NCI-H2171 (cell line): ENCODE measurements around the gene AP2S1.
"Not testable (repeated sequence)": the region's sequence is repeated elsewhere in the genome, so short reads cannot be mapped to it uniquely, and the experiment has no call there.

ENCODE experiments used
- DNase-seq: peaks from one replicate; lab custom pipeline; 2025; lab: John Stamatoyannopoulos, UW

Gene AP2S1

GRCh38 chr19:46867170-46867569, 16.5 kb upstream of the AP2S1 start:
- no peak for DNase-seq

GRCh38 chr19:46866407-46867136, 15.9 kb upstream of the AP2S1 start:
- DNase-seq: no peak

DNA sequence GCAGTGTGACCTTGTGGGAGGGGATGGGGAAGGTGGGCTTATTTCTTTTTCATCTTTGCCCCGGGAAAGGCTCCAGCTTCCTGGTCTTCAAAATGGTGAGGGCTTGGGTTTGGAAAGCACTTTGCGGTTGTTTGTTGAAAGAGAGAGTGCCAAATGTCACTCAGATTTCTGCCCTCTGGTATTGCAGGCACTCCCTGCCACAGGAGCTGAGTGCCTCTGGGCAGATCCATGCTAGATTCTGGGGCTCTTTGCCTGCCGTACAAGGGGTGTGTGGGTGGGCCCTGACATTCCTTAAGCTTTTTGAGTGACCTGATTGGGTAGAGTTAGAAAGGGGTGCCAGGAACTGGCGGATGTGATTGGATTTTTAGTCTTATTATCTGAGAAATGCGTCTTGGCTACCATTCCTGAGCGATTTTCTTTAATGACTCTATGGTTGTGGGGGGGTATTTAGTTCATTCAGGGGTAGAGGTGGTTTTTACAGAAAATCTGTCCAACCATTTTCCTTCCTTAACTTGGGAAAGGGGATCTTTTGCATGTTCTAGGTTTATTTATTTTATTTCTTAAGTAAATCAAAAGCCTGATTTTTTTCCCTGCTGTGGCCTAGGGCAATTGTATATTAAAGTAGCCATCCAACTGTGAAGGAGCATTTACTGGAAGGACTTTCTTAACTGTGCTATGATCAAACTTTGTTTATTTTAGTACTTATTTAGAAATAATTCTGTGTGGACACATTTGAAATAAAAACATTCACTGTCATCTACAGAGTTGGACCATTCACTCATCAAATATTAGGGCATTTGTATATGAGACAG, 13.4 kb upstream of the AP2S1 start:
- DNase-seq: no peak

DNA sequence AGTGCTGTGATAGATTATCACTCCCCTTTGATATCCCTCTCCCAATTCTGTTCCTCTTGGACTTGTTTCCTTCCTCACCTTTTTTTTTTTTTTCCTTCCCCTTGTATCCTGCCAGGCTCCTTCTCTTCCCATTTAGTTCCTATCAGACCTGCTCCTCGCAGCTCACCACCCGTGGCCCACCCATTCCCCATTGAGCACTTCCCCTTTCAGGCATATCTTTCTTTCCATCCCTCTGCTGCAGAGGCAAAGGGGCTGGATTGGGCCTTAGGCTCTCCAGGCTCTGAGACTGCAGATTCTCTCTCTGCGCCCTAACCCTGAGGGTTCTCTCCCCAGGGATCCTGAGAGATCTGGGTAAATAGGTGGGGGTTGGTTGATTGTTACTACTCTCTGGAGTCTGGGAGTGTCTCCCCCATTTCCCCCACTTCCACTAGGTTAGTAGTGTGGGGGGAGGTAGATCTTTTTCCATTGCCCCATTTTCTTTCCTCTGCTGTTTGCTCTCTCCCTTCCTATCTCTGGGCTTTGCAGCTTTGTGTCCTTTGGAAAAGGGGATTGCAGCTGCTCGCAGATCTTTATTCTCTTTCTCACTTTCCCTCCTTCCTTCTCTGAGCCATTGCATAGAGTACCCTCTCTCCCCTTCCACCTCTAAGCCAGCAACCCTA, 12.5 kb upstream of the AP2S1 start:
- no peak for DNase-seq

GRCh38 chr19:46862503-46862834, 11.8 kb upstream of the AP2S1 start:
- no peak for DNase-seq

GRCh38 chr19:46861691-46862502, 11.3 kb upstream of the AP2S1 start:
- no peak for DNase-seq

DNA sequence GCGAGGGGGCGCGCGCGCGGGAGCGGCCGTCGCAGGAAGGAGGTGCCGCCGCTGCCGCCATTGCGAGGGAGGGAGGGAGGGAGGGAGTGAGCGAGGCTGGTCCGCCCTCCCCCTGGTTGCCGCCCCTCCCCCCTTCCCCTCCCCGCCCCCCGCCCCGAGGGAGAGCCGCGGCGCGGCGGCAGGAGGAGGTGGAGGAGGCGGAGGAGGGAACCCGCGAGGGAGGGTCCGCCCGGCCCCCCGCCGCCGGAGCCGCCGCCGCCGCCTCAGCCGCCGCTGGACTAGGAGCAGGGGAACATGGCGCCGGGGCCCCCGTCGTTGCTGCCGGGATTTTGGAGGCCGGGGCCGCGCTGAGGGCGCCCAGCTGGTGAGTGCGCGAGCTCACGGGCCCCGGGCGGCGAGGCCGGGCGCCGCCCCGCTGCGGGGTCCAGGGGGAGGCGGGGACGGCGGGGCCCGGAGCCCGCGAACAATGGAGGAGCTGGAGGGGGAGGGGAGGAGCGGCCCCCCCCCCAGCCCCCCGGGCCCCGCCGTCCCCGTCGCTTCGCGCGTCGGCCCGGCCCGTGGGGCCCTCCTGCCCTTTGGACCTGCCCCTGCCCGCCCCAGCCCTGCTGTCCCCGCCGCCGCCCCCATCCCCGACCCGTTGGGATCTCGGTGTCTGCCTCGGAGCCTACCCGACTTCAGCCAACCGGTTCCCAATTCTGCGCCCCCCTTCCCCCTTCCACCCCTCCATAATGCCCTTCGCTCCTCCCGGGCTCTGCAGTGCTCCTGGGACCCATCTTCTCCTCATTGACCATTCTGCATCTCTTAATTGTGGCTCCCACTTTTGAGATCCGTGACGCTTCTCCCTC, 10.4 kb upstream of the AP2S1 start, which contains the start of gene ARHGAP35:
Gene ARHGAP35 (plus strand): TSS at position 152 of the 845 bp plus-strand sequence. CDS start 57,679 bp downstream, outside the sequence.
- peak; percentile 86 for DNase-seq

DNA sequence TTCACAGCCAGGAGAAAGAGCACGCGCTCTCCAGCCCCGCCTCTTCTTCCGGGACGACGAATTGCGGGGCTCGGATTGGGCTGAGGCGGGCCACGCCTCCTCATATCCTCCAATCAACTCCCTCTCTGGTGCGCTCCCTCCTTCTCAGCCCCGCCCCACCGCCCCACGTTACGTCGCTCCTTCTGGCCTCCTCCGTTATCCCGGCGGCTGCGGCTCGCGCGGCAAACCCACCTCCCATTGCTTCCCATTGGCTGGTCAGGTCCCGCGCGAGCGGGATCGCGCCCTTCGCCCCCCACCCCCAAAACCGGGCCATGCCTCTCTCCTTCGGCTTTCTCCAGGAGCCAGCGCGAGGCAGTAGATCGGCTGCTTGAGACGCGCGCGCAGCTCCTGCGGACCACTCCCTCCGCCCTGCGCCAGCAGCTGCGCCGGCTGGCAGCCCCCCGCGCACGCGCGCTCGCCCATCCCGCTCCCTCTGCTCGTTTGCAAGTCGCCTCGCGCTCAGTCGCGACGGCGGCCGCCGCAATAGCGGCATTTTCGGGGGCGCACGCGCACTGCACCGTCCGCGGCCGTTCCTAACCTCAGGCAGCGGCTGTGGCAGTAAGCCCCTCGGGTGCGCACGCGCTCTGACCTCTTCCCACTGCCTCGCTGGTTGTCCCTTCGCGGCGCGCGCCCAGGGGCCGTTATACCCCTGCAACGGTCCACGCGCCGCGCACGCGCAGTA, 9.6 kb upstream of the AP2S1 start:
- DNase-seq: peak; percentile 98

GRCh38 chr19:46859637-46860124, 9.0 kb upstream of the AP2S1 start:
- DNase-seq: peak; percentile 96

GRCh38 chr19:46856062-46857022, 5.7 kb upstream of the AP2S1 start:
- DNase-seq: no peak

DNA sequence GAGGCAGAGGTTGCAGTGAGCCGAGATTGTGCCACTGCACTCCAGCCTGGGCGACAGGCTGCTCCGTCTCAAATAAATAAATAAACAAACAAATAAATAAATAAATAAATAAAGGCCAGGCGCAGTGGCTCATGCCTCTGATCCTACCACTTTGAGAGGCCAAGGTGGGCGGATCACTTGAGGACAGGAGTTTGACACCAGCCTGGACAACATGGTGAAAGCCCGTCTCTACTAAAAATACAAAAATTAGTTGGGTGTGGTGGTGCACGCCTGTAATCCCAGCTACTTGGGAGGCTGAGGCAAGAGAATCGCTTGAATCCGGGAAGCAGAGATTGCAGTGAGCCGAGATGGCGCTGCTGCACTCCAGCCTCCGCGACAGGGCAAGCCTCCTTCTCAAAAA, 4.1 kb upstream of the AP2S1 start:
- DNase-seq: not testable (repeated sequence)

GRCh38 chr19:46852830-46853229, 2.2 kb upstream of the AP2S1 start:
- no peak for DNase-seq

DNA sequence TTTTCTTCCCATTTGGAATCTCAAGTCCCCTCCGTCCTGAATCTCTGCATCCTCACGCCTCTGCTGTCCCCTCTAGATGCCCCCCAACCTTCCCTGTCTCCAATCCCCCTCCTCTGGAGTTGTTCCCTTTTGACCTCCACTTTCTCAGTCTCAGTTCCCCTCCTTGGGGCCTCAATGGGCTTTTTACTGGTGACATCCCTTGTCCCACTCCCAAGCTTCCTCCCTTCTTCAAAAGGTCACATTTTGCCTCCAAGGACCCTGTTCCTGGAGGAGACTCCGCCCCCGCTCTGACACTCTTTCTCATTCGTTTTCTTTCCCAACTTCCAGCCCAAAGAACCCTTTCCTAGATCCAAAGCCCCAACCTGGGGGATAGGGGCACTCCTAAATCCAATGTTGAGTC, 1.0 kb downstream of the AP2S1 start:
- DNase-seq: no peak

DNA sequence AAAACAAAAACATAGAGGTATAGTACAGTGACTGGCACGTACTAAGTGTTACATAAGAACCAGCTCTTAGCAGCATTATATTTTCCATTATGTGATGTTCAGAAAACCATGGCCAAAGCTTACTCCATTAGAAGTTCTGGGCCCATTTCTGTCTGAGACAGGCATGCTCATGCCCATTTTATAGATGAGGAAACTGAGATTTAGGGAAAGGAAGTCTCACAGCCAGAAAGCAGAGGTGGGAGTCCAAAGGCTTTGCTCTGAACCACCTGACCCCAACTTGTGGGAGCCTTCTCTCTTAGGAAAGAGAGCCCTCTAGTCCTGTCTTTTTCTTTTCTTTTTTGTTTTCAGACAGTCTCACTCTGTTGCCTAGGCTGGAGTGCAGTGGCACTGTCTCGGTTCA, 2.3 kb downstream of the AP2S1 start:
- DNase-seq: no peak

DNA sequence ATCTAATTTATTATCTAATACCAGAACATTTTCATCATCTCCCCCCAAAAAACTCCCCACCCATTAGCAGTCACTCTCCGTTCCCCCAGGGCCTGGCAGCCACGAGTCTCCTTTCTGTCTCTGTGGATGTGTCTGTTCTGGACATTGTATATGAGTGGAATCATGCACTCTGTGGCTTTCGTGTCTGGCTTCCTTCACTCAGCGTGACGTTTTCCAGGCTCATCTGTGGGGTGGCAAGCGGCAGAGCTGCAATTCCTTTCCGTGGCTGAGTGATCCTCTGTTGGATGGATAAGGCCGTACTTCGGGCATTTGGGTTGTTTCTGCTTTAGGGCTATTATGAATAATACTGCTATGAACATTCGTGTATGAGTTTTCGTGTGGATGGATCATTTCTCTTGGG, 3.1 kb downstream of the AP2S1 start:
- no peak for DNase-seq

- DNase-seq: no peak
Measured at GRCh38 chr19:46845959-46846459, 4.6 kb downstream of the AP2S1 start.

- DNase-seq: no peak
Measured at GRCh38 chr19:46844067-46844489, 6.6 kb downstream of the AP2S1 start.

- DNase-seq: no peak
Measured at GRCh38 chr19:46842791-46843190, 7.9 kb downstream of the AP2S1 start.
